GM12878 (cell line): ENCODE results near the gene CCNG1. TPM values are rescaled to one million over a fixed set of nuclear protein-coding genes. Genes with fewer than 3 reads are reported as not detected.
A peak's percentile ranks its signal among the peaks of the same experiment; 100 is the strongest.

Experiments used
- CBX5 ChIP-seq: sonication (generic); IDR thresholded peaks from 2 replicates; pipeline ENCODE4 v1.6.1; 2016; ENCODE audit warnings: low read depth, moderate library complexity, mild to moderate bottlenecking, inconsistent platforms
- CHD2 ChIP-seq: IDR thresholded peaks from 2 replicates; pipeline ENCODE4 v1.6.1; 2011; ENCODE audit warnings: low read depth, low read length, improper control_type of control experiment, borderline replicate concordance
- IKZF2 ChIP-seq, 2 experiments: fragments of 450-650 bp; IDR thresholded peaks; 2 replicates each; pipeline ENCODE4 v1.6.1; 2017; ENCODE audit warnings: mild to moderate bottlenecking in 2 of 2, moderate library complexity in 2 of 2
- KAT2A ChIP-seq: conservative IDR thresholded peaks from 2 replicates; pipeline ENCODE4 v1.6.1; 2011; ENCODE audit warnings: low read depth, low read length; ENCODE audit not compliant: control insufficient read depth
- MLLT1 ChIP-seq: fragments of 450-650 bp; IDR thresholded peaks from 2 replicates; pipeline ENCODE4 v1.6.1; 2016; ENCODE audit warnings: mild to moderate bottlenecking
- NFIC ChIP-seq: IDR thresholded peaks from 2 replicates; pipeline ENCODE4 v1.6.1; 2012; ENCODE audit warnings: low read depth, mild to moderate bottlenecking, inconsistent platforms, low read length, moderate library complexity
- RFX5 ChIP-seq: IDR thresholded peaks from 2 replicates; pipeline ENCODE4 v1.6.1; 2011; ENCODE audit warnings: low read depth, low read length, improper control_type of control experiment
- RUNX3 ChIP-seq: IDR thresholded peaks from 2 replicates; pipeline ENCODE4 v1.6.1; 2012; ENCODE audit warnings: low read length, inconsistent platforms
- YY1 ChIP-seq: IDR thresholded peaks from 2 replicates; pipeline ENCODE4 v1.6.1; 2011; ENCODE audit warnings: low read depth, mild to moderate bottlenecking, low read length
- polyA plus RNA-seq, 11 experiments: library from polyadenylated mRNA; depleted of rRNA in 4 of 11; unstranded in 6 of 11; stranded (reverse) in 5 of 11; fragments of >200 nt; fragmentation: Nextera tagmentation in 4 of 11; fragmentation: Illumina TruSeq in 1 of 11; extraction: Ambion mirVana in 4 of 11; extraction: Trizol in 1 of 11; gene quantifications; 1 replicate in 1 of 11; 2 replicates in 10 of 11; pipeline versions ENCODE4 v1.2.1 to v1.2.3, GENCODE V29; 2011 to 2016; ENCODE audit warnings: inconsistent platforms in 2 of 11, missing spikeins in 2 of 11, low read depth in 1 of 11
- total RNA-seq, 4 experiments: library from RNA; depleted of rRNA in 3 of 4; stranded (reverse); fragments of >200 nt in 3 of 4; fragmentation: Illumina TruSeq in 1 of 4; extraction: Trizol in 1 of 4; gene quantifications; 2 replicates each; pipeline versions ENCODE4 v1.2.1 to v1.2.3, GENCODE V29; 2013 to 2021
- TF ChIP-seq, protein P1 (sequence below): fragments of 450-650 bp; IDR thresholded peaks from 2 replicates; pipeline ENCODE4 v1.6.1; 2018; ENCODE audit warnings: mild to moderate bottlenecking, low read depth, moderate library complexity; ENCODE audit not compliant: partially characterized antibody

CCNG1 gene
- total and polyA plus RNA-seq, 10 of the 15 experiments (the other 5 are each of a cell fraction or from before 2014, with no cell fraction given): 90.1 to 274 (median 200) TPM

- TF ChIP-seq CBX5 (no peak), YY1 (0 out of 2 replicates have a peak, but pooled peaks have one; percentile 43), RUNX3 (no peak), KAT2A (no peak), NFIC (no peak), MLLT1 (no peak), RFX5 (no peak), CHD2 (no peak), IKZF2 (IDR thresholded peaks at IDR 0.05) (no peak)
- TF ChIP-seq, protein P1, sequence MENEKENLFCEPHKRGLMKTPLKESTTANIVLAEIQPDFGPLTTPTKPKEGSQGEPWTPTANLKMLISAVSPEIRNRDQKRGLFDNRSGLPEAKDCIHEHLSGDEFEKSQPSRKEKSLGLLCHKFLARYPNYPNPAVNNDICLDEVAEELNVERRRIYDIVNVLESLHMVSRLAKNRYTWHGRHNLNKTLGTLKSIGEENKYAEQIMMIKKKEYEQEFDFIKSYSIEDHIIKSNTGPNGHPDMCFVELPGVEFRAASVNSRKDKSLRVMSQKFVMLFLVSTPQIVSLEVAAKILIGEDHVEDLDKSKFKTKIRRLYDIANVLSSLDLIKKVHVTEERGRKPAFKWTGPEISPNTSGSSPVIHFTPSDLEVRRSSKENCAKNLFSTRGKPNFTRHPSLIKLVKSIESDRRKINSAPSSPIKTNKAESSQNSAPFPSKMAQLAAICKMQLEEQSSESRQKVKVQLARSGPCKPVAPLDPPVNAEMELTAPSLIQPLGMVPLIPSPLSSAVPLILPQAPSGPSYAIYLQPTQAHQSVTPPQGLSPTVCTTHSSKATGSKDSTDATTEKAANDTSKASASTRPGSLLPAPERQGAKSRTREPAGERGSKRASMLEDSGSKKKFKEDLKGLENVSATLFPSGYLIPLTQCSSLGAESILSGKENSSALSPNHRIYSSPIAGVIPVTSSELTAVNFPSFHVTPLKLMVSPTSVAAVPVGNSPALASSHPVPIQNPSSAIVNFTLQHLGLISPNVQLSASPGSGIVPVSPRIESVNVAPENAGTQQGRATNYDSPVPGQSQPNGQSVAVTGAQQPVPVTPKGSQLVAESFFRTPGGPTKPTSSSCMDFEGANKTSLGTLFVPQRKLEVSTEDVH: no peak
- TF ChIP-seq, all 136 proteins: peak for 6
Measured at GRCh38 chr5:163408311-163408923, 29.0 kb upstream of the CCNG1 start (continued).
